HG03521 (cell line): Measurements from ENCODE around the gene CDC34.

Source experiments
- ATAC-seq: cut with Tn5 transposase; IDR thresholded peaks from one replicate; pipeline ENCODE4 v1.9.1; 2021; ENCODE audit warnings: mild to moderate bottlenecking, moderate library complexity; ENCODE audit not compliant: unreplicated experiment

Gene CDC34, protein sequence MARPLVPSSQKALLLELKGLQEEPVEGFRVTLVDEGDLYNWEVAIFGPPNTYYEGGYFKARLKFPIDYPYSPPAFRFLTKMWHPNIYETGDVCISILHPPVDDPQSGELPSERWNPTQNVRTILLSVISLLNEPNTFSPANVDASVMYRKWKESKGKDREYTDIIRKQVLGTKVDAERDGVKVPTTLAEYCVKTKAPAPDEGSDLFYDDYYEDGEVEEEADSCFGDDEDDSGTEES

DNA sequence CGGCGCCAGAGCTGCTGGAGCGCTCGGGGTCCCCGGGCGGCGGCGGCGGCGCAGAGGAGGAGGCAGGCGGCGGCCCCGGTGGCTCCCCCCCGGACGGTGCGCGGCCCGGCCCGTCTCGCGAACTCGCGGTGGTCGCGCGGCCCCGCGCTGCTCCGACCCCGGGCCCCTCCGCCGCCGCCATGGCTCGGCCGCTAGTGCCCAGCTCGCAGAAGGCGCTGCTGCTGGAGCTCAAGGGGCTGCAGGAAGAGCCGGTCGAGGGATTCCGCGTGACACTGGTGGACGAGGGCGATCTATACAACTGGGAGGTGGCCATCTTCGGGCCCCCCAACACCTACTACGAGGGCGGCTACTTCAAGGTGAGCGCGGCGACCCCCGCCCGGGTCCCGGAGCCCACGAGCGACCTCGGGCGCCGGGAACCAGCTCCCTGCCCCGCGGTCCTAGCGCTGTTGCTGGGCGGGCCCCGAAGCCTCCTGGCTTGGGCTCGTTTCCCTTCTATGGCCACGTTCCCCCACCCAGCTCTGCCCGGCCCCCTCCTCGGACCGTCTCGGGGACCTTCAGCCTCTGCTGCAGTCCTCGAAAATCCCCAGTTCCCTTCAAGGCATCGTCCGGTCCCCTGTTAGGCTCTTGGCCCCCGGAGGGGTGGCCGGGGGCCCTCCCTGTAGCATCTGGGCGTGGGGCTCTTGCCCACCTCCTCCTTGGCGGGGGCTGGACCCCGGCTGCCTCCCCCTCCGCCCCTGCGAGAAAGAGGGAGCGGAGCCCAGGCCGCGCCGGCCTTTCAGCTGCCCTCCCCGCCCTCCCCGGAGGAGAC is at the start of gene CDC34:
CDC34 (plus strand) TSS at position 8 of the 808 bp plus-strand sequence; CDS start at position 180, 172 bp downstream.
- peak; percentile 8 for ATAC-seq

DNA sequence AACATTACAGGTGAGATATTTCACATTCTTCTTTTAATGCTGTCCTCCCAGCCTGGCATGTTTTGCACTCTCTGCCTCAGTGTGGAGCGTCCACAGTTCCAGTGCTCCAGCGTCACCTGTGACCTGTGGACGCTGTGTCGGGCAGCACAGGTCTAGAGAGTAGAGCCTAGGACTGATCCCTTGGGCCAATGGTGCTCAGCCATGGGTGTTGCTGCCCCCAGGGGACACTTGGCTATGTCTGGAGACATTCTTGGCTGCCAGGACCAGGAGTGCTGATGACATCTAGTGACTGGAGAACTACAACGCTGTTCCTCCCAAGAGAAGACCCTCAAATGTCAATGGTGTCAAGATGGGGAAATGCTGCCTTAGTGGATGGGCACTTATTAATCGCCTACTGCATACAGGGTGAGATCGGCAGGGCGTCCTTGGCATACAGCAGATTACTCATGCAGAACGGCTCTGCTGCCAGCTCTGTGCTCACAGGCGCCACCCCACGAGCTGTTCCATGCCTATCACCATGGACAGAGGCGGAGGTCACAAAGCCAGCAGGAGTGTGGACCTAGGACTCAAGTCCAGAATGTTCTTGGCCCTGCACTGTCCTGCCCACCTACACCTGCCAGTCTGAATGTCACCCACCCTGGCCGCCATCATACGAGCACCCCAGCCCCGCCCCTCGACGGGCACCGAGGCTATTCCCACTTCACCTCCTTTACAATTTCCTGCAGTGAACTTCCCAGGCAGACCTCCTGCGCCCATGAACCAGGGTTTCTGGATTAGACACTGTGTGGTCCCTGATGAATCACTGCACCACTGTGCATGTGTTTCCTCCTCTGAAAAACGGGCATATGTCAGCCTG is 49.1 kb upstream of the CDC34 start:
- no peak for ATAC-seq

DNA sequence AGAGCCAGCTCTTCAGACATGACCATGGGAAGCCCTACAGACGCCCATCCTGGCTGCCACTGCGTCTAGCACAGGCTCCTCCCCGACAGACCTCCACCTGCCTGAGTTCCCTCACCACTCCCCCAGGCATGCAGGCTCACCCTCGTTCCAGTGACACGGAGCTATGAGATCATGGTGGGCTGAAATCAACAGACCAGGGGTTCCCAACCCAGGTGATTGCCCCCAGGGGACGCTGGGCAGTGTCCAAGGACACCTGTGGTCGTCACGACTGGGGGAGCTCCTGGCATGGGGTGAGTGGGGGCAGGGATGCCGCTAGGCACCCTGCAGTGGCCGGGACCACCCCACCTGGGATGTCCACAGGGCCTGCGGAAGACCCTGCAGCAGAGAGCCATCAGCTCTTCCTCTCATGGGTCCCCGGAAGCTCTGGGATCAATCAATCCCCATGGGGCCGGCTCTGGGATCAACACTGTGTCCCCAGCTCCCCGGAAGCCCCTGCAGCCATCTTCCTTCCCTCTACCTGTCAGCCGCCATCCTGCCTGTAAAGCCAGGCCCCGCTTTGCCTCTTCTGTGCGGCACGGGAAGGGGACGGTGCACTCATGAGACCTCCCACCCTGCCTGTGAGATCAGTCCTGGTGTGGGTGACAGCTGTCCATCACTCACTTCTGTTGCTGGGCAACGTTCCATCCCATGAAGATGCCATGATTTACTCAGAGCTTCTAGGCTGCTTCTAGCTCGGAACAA is 48.1 kb upstream of the CDC34 start:
- ATAC-seq: no peak

DNA sequence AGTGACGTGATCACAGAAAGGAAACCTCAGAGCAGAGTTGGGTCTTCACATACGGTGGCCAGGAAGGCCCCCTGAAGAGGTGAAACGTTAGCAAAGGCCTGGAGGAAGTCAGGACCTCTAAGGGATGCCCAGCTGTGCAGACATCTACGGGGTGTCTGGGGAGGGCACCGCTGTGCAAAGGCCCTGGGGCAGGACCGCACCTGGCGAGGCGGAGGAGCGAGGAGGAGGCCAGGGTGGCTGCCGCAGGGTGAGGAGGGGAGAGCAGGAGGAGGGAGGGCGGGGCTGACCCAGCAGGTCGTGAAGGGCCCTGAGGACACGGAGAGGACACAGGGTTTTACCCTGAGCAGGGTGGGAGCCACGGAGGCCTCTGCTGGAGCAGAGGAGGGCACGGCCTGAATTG is 47.1 kb upstream of the CDC34 start:
- ATAC-seq: no peak

DNA sequence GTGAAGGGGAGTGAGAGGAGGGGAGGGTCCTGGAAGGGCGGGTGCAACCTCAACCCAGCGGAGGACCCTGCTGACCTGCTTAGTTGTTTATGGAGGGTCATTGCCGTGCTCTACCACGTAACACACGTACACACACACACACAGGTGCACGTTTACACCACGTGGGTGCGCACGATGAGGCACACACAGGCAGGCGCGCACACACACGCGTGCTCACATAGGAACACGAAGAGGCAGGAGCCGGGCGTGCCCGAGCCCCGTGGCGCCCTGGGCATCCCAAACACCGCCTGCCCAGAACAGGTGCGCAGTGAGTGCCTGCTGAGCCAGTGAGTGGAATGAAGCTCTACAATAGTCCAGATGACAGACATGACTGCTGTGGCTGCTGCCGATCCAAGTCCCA is 46.5 kb upstream of the CDC34 start:
- no peak for ATAC-seq

DNA sequence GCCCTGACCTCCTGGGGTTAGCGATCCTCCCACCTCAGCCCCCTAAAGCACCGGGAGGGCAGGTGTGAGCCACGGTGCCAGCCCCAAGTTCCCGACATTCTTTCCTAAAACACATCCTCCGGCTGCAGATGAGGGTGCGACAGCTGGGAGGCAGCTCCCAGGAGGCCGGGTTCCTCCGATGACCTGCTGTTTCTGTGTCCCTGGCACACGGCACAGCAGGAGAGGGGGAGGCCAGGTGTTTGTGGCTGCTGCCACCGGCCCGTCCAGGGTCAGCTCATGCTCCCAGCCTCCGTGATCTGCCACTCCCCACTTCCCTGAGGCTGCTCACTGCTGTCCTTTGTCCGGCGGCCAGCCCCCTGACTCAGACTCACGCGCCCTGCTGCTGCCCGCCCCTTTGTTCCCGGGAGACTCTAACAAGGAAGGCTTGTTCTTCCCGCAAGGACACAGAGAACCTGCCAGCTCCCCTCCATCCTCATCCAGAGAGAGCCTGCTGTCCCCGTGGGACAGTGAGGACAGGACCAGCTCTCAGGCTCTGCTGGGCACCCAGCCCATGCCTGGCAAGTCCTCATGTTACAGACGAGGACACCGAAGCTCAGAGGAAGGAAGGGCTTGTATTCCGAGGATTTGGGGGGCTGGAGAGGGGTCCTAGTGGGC is 45.9 kb upstream of the CDC34 start:
- ATAC-seq: no peak

DNA sequence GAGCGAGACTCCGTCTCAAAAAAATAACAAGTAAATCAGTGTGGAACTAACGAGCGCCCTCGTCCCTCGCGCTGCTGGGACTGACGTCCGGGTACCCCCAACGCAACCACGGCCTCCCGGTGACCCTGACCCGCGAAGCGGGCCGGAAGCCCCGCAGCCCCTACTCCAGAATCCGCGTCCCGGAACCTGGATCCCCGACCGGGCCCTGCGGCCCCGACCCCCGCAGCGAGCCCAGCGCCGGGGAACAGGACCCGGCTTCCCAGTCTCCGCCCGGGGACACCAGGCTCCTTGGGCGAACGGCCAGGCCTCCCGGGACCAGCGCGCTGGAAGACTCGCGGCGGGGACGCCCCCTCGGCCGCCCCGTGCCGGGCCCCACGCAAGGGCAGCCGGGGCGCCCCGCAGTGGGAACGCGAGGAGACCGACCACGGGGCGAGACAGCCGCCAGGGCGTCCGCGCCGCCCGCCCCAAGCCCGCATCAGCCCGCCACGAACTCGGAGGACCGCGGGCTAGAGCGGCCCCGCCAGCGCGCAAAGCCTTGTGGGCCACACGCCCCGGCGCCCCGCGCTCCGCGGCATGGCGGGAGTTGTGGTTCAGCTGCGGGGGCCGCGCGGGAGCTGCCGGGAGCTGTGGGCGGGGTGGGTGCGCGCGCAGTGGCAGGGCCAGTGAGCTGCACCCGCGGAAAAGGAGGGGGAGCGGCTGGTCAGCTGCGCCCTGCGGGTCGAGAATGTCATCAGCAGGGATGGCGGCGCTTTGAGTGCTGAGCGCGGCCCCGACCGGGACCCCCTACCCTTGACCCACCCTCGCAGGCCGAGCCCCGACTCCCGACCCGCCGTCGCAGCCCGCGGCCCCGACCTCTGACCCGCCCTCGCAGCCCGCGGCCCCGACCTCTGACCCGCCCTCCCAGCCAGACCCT is 42.8 kb upstream of the CDC34 start:
- peak; percentile 80 for ATAC-seq

DNA sequence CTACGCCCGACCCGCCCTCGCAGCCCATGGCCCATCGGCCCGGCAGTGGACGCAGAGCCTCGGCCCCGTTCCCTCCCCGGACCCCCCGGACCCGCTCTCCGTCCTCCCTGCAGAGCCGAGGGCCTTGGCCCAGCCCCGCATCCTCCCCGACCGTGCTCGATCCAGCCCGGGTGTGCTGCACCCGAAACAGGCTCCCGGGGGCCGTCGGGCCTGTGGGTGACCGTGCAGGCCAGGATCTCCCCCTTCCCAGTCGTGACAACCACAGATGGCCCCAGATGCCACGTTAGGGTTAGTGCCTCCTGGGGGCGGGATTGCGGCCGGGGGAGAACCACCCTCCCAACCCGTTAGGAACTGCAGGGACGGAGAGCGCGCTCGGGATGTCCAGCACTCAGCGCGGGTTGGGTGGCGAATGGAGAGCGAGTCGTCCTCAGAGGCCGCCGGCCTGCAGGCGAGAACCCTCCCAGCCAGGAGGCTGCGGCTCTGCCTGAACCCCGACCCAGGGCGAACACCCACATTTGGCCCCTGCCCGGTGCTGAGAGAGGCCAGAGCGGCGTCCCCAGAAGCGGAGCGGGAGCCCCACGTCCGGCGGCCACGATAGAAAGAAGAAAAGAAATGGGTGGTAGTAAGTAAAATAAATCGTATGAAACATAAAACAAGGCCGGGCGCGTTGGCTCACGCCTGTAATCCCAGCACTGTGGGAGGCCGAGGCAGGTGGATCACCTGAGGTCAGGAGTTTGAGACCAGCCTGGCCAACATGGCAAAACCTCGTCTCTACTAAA is 42.0 kb upstream of the CDC34 start:
- no peak for ATAC-seq

DNA sequence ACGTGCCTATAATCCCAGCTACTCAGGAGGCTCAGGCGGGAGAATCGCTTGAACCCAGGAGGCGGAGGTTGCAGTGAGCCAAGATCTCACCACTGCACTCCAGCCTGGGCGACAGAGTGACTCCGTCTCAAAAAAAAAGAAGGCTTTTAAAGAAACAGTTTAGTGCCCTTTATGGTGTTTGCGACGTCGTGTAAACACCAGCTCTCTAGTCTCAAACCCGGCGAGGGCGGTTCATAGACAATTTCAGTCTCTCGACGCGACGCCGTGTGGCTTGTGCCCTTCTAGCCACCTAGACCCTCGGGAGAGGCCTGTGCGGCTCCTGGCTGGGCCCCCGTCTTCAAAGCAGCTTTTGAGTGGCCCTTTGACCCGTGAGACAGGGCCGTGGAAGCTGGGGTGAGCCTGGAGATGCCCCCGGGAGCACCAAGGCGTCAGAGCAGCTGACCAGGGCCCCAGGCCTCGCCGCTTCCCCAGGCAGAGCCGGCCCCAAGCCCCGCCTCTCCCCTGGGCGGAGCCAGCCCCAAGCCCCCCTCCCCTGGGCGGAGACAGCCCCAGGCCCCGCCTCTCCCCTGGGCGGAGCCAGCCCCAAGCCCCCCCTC is 40.3 kb upstream of the CDC34 start:
- ATAC-seq: no peak

DNA sequence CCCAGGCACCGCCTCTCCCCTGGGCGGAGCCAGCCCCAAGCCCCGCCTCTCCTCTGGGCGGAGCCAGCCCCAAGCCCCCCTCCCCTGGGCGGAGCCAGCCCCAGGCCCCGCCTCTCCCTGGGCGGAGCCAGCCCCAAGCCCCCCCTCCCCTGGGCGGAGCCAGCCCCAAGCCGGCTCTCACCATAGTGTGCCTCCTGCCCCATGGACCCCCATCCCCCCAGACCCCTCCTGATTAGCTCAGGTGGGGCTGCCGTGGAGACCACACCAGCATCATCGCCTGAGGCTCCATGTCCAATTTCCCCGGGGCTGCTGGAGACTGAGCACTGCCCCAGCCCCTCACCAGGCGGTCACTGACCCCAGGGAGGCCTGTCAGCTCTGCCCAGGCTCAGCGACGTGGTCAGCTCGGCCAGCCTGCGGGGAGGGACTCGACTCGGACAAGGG is 39.4 kb upstream of the CDC34 start:
- ATAC-seq: no peak

DNA sequence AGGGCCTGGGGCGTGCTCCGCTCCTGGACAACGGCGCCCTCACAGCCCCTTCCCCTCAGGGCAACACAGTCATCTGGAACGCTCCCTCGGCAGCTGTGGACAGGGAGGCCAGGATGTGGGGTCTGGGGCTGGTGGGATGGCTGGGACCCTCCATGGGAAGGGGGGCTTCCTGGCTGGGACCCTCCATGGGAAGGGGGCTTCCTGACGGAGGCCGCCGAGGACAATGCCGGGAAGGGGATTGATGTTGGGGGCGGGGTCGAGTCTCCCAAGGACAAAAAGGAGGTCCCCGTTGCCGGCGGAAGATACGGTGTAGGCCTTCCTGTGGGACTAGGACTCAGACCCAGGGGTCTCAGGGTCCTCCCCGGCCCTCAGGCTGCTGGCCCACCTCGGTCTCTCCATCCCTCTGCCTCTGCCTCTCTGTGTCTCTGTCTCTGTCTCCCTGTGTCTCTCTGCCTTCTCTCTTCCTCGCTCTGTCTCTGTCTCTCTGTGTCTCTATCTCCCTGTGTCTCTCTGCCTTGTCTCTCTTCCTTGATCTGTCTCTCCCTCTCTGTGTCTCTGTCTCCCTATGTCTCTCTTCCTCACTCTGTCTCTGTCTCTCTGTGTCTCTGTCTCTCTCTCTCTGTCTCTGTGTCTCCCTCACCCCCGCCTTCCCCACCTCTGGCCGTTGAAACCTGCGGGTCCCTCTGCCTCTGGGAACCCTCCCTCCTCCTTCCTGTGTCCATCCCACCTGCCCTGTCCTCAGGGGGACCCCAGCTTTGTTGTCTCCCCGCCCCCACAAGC is 38.0 kb upstream of the CDC34 start:
- no peak for ATAC-seq

DNA sequence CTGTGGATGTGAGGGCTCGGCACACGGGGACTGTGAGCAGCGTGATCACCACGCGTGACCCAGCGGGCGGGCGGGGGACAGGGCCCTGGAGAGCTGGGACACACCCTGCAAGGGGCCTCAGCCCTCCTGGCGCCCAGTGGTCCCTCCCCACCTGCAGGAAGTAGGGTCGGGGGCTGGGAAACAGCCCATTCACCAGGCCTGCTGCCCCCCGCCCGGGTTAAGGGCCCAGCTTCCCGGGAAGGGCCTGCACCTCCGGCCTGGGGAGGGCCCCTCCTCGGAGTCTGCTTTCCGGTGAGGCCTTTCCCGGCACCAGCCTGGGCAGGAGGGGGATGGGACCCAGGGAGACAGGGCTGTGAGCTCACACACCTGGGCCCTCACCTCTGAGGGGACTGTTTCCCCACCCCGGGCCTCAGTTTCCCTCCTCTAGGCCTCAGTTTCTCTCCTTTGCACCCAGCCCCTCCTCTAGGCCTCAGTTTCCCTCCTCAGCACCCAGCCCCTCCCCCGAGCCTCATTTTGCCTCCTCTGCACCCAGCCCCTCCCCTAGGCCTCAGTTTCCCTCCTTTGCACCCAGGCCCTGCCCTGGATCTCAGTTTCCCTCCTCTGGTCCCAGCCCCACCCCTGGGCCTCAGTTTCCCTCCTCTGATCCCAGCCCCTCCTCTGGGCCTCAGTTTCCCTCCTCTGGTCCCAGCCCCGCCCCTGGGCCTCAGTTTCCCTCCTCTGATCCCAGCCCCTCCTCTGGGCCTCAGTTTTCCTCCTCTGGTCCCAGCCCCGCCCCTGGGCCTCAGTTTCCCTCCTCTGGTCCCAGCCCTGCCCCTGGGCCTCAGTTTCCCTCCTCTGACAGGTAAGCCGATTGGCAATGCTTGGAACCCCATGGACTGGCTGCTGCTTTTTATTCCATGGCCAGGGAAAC is 37.1 kb upstream of the CDC34 start:
- no peak for ATAC-seq

DNA sequence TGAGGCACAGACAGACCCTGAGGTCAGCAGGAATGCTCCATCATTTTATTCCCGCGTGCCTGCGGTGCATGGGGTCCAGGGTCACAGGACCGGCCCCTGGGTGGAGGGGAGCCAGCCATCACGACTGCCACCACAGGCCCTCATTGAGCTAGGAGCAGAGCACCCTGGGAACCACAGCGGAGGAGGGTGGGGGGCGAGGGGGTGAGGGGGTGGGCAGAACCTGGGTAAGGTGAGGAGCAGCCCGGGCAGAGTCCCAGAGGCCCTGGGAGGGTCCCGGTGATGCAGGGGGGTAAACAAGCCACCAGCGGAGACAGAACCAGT is 36.5 kb upstream of the CDC34 start:
- ATAC-seq: no peak

DNA sequence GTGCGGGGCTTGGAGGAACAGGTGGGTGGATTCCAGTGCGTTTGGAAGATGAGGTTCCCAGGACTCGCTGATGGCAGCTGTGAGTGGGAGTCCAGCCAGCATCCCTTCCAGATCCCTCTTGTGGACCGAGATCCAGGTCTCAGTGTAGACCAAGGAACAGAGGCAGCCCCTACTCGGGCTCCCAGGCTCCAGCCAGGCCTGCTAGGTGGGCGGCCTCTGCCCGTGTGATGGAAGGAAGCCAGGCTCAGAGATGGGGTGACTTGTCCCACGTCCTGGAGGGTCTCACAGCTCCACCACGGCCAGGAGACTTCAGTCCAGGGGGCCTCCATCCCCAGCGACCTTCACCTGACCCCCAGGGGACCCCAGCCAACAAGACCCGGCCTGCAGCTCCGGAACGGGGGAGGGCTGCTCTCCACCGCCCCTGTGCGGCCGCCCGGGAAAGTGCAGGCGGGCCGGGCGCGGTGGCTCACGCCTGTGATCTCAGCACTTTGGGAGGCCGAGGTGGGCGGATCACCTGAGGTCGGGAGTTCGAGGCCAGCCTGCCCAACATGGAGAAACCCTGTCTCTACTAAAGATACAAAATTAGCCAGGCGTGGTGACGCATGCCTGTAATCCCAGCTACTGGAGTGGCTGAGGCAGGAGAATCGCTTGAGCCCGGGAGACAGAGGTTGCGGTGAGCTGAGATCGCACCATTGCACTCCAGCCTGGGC is 36.0 kb upstream of the CDC34 start:
- no peak for ATAC-seq

DNA sequence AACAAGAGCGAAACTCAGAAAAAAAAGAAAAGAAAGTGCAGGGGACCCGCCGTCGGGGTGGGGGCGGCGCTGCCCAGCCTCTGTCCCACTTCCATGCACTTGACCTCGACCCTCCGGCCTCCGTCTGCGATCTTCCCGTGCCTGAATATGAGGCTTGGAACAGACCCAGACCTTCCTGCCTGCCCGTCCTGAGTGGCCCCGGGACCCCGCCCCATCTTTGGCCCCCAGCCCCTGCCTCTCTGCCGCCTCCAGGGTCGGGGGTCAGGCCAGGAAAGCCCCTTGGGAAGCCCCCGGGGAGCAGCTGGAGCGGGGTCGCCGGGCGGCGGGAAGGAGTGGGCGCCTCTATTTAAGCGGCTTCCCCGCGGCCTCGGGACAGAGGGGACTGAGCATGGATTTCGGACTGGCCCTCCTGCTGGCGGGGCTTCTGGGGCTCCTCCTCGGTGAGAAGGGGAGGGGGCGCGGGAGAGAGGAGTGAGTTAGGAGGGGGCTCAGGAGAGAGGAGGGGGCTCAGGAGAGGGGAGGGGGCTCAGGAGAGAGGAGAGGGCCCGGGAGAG is 35.4 kb upstream of the CDC34 start, which contains the start of gene MADCAM1:
MADCAM1 (plus strand) TSS at position 375 of the 554 bp plus-strand sequence; CDS start at position 389, 14 bp downstream.
- ATAC-seq: no peak
